Stomach (tissue), 9 donors: Measurements from ENCODE around the gene PHKB. TPM values are rescaled to one million over a fixed set of nuclear protein-coding genes. Genes with fewer than 3 reads are reported as not detected.

Source experiments
- DNase-seq, 2 donors: peaks; one replicate each; pipeline versions ENCODE4 v3.0.0 to v3.0.0-alpha.2; 2013 to 2019
- H3K27ac ChIP-seq, 5 donors: fragments of 200-600 bp in 4 of 5; sonication (generic) in 4 of 5; one replicate each; pipeline ENCODE4 v1.5.1; 2013 to 2019; ENCODE audit warnings: mild to moderate bottlenecking in 1 of 5, moderate library complexity in 1 of 5
- H3K27me3 ChIP-seq, 3 donors: fragments of 200-600 bp; sonication (generic); one replicate each; pipeline ENCODE4 v1.5.1; 2017 to 2019; ENCODE audit warnings: mixed run types in 1 of 3
- H3K36me3 ChIP-seq, 4 donors: fragments of 200-600 bp; sonication (generic); 1 replicate in 3 of 4; 2 replicates in 1 of 4; pipeline ENCODE4 v1.5.1; 2016 to 2019
- H3K4me1 ChIP-seq, 4 donors: fragments of 200-600 bp; sonication (generic); one replicate each; pipeline ENCODE4 v1.5.1; 2016 to 2019
- H3K4me3 ChIP-seq, 4 donors: fragments of 200-600 bp; sonication (generic) in 3 of 4; one replicate each; pipeline ENCODE4 v1.5.1; 2016 to 2019; ENCODE audit warnings: mild to moderate bottlenecking in 1 of 4
- H3K9me3 ChIP-seq, 4 donors: fragments of 200-600 bp; sonication (generic); one replicate each; pipeline ENCODE4 v1.5.1; 2016 to 2019
- EP300 ChIP-seq: sonication (generic); formaldehyde crosslinking; IDR thresholded peaks from one replicate; pipeline ENCODE4 v1.6.1; 2017; ENCODE audit warnings: antibody characterized with exemption
- POLR2A ChIP-seq, 4 donors: fragments of 450-650 bp; IDR thresholded peaks; one replicate each; pipeline ENCODE4 v1.6.1; 2016; ENCODE audit warnings: antibody characterized with exemption in 4 of 4, control low read depth in 2 of 4, mild to moderate bottlenecking in 1 of 4, moderate library complexity in 1 of 4
- POLR2AphosphoS5 ChIP-seq, 3 donors: sonication (generic); formaldehyde crosslinking; IDR thresholded peaks; one replicate each; pipeline ENCODE4 v1.6.1; 2016; ENCODE audit warnings: antibody characterized with exemption in 3 of 3
- WGBS, 5 donors: extraction: QIAGEN DNeasy Blood & Tissue Kit in 3 of 5; methylation state at CpG; one replicate each; pipeline versions ENCODE4 v1.1.5 to v1.1.7; 2013 to 2018; 5-methylcytosine and 5-hydroxymethylcytosine counted together
- intact Hi-C: fragments of 100-400 bp; cut with DNase I; formaldehyde crosslinking; loops from one replicate; pipeline ENCODE4 v1.15.1; 2023; ENCODE audit warnings: low total_unique reads
- polyA plus RNA-seq, 3 donors: library from polyadenylated mRNA; stranded (reverse); fragments of 200-250 nt; gene quantifications; one replicate each; pipeline ENCODE4 v1.2.3, GENCODE V29; 2013
- total RNA-seq, 5 donors: library from RNA; depleted of rRNA; stranded (reverse); fragments of >200 nt; gene quantifications; one replicate each; pipeline versions ENCODE4 v1.1.0 to v1.2.3, GENCODE V29; 2014 to 2016
- TF ChIP-seq, protein P1 (sequence below), 7 experiments: fragments of 450-650 bp in 4 of 7; fragments of 200-600 bp in 3 of 7; sonication (generic) in 3 of 7; IDR thresholded peaks; one replicate each; pipeline ENCODE4 v1.5.1; 2016 to 2019; ENCODE audit warnings: antibody characterized with exemption in 7 of 7, control low read depth in 2 of 7, mild to moderate bottlenecking in 1 of 7
- donor health status: healthy with polysubstance abuse.
- donor health status: Bipolar disorder and iron deficiency.
- donor health status: healthy.

PHKB gene
- total and polyA plus RNA-seq, 8 donors = 17.5 to 163 (median 51.6) TPM

GRCh38 chr16:47719713-47720112, 258.6 kb downstream of the PHKB start:
- TF ChIP-seq, protein P1, sequence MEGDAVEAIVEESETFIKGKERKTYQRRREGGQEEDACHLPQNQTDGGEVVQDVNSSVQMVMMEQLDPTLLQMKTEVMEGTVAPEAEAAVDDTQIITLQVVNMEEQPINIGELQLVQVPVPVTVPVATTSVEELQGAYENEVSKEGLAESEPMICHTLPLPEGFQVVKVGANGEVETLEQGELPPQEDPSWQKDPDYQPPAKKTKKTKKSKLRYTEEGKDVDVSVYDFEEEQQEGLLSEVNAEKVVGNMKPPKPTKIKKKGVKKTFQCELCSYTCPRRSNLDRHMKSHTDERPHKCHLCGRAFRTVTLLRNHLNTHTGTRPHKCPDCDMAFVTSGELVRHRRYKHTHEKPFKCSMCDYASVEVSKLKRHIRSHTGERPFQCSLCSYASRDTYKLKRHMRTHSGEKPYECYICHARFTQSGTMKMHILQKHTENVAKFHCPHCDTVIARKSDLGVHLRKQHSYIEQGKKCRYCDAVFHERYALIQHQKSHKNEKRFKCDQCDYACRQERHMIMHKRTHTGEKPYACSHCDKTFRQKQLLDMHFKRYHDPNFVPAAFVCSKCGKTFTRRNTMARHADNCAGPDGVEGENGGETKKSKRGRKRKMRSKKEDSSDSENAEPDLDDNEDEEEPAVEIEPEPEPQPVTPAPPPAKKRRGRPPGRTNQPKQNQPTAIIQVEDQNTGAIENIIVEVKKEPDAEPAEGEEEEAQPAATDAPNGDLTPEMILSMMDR (IDR thresholded peaks at IDR 0.05) = no peak
- TF ChIP-seq POLR2AphosphoS5 (IDR thresholded peaks at IDR 0.05) (no peak), POLR2A (IDR thresholded peaks at IDR 0.05) (no peak), EP300 (no peak)
- H3K27me3 ChIP-seq = no peaks in the 10 kb centered on the region
- no peak for DNase-seq
- no peak overlapping the region for H3K27ac ChIP-seq
- no peaks in the 10 kb centered on the region for H3K36me3 ChIP-seq
- no peak overlapping the region for H3K4me3 ChIP-seq
- H3K9me3 ChIP-seq = no peaks in the 10 kb centered on the region
- peaks cover 0 to 10% (median 2%) of the 10 kb centered on the region in 4 donors for H3K4me1 ChIP-seq
- intact Hi-C loops = no loop called here
- WGBS, 5 donors = 73 to 93% (median 90%) methylated on average over 4 of the region's 4 CpGs

DNA sequence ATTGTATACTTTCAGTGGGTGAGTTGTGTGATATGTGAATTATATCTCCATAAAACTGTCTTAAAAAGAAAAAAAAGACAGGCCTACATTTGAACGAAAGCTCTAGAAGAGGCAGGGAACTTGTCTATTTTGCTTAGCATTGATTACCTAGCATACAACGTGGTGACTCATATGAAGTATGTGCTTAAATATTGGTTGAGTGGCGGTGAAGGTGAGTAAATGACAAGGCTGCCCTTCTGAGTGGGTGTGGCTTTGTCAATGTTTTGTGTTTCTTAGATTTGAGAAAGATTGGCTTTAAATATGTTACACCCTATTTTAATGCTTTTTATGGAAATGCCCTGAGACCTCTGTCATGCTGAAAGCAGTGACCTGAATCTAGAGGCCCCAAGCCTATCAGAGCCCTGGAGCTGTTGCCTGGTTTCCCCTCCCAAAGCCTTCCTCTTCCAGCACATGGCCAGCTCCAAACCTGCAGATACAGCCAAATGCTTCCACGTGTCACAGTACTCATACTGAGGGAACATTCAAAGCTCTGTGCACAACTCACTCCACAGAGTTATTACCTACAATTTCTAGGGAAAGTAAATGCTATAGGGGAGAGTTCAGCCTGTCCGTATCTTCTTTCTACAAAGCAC, 260.0 kb downstream of the PHKB start:
- intact Hi-C loops = no loop called here
- no peaks in the 10 kb centered on the region for H3K27me3 ChIP-seq
- TF ChIP-seq POLR2A (IDR thresholded peaks at IDR 0.05) (no peak), EP300 (no peak), POLR2AphosphoS5 (IDR thresholded peaks at IDR 0.05) (peak in 1 of 3 donors; percentile 5)
- TF ChIP-seq, protein P1 (IDR thresholded peaks at IDR 0.05) = no peak
- H3K27ac ChIP-seq = peak overlapping the region in 2 of 5 donors; percentile 14 to 19
- H3K36me3 ChIP-seq = no peaks in the 10 kb centered on the region
- WGBS, 5 donors = 36 to 62% (median 60%) methylated on average over 5 of the region's 5 CpGs
- H3K4me3 ChIP-seq = no peak overlapping the region
- peaks cover 0 to 10% (median 2%) of the 10 kb centered on the region in 4 donors for H3K4me1 ChIP-seq
- DNase-seq = peak in 1 of 2 donors; percentile 41
- no peaks in the 10 kb centered on the region for H3K9me3 ChIP-seq

GRCh38 chr16:47722046-47722445, 260.9 kb downstream of the PHKB start:
- Histone ChIP-seq H3K4me3 (no peak overlapping the region), H3K9me3 (no peaks in the 10 kb centered on the region), H3K27ac (no peak overlapping the region), H3K27me3 (no peaks in the 10 kb centered on the region), H3K4me1 (peaks cover 0 to 10% (median 2%) of the 10 kb centered on the region in 4 donors), H3K36me3 (no peaks in the 10 kb centered on the region)
- 87 to 94% (median 89%) methylated on average over 4 of the region's 4 CpGs for WGBS, 5 donors
- no peak for DNase-seq
- intact Hi-C loops = no loop called here
- TF ChIP-seq, protein P1 (IDR thresholded peaks at IDR 0.05) = no peak
- TF ChIP-seq POLR2AphosphoS5 (IDR thresholded peaks at IDR 0.05) (no peak), EP300 (no peak), POLR2A (IDR thresholded peaks at IDR 0.05) (no peak)

GRCh38 chr16:47724115-47724785, 263.1 kb downstream of the PHKB start:
- DNase-seq = no peak
- Histone ChIP-seq H3K9me3 (no peaks in the 10 kb centered on the region), H3K4me1 (peaks cover 0 to 10% (median 2%) of the 10 kb centered on the region in 4 donors), H3K36me3 (no peaks in the 10 kb centered on the region), H3K4me3 (no peak overlapping the region), H3K27ac (no peak overlapping the region), H3K27me3 (no peaks in the 10 kb centered on the region)
- WGBS, 5 donors = 76 to 83% (median 78%) methylated on average over 5 of the region's 5 CpGs
- intact Hi-C loops = no loop called here
- TF ChIP-seq, protein P1 (IDR thresholded peaks at IDR 0.05) = no peak
- TF ChIP-seq POLR2AphosphoS5 (IDR thresholded peaks at IDR 0.05) (no peak), POLR2A (IDR thresholded peaks at IDR 0.05) (no peak), EP300 (no peak)
